Loucy (cell line): ENCODE measurements around the gene FSTL5.

Experiments used
- CTCF ChIP-seq: fragments of 200-600 bp; sonication (generic); conservative IDR thresholded peaks from 2 replicates; pipeline ENCODE4 v1.5.1; 2014; ENCODE audit warnings: mild to moderate bottlenecking, antibody characterized with exemption, low read length
- EZH2phosphoT487 ChIP-seq: fragments of 200-600 bp; IDR thresholded peaks from 2 replicates; pipeline ENCODE4 v1.6.1; 2018; ENCODE audit warnings: antibody characterized with exemption, mild to moderate bottlenecking, moderate library complexity, borderline replicate concordance

- no peak for TF ChIP-seq CTCF
- no peak for TF ChIP-seq EZH2phosphoT487
These were observed 446.7 kb downstream of the FSTL5 start for GRCh38 chr4:161717084-161717483.
